Sciatic nerve (tissue), 2 donors: ENCODE data around the gene EVA1C. TPM values are rescaled to one million over a fixed set of nuclear protein-coding genes. Genes with fewer than 3 reads are reported as not detected.
"Not testable (repeated sequence)": the region's sequence is repeated elsewhere in the genome, so short reads cannot be mapped to it uniquely, and the experiment has no call there.

Experiments used
- ATAC-seq: fragments of 200-7000 bp; cut with Tn5 transposase; one replicate; pipeline ENCODE4 v1.9.1; 2020; ENCODE audit warnings: mild to moderate bottlenecking, moderate library complexity
- DNase-seq: peaks from one replicate; pipeline ENCODE4 v3.0.0-alpha.2; 2020; ENCODE audit warnings: low spot score
- intact Hi-C: fragments of 100-400 bp; cut with DNase I; formaldehyde crosslinking; loops from one replicate; pipeline ENCODE4 v1.14.2; 2022
- total RNA-seq: library from RNA; stranded (reverse); fragmentation: NEBNext Ultra II Directional; extraction: Animal tissue kit (Norgen Biotek cat#: 25700); gene quantifications from one replicate; pipeline ENCODE4 v1.2.1, GENCODE V29; 2021
- donor health status: DM: no; HTN: no; CAD: no.
- donor health status: DM: no; HTN: no; CAD: no.

EVA1C gene
- total RNA-seq, 1 donor from 2014 or later = 65.8 TPM

DNA sequence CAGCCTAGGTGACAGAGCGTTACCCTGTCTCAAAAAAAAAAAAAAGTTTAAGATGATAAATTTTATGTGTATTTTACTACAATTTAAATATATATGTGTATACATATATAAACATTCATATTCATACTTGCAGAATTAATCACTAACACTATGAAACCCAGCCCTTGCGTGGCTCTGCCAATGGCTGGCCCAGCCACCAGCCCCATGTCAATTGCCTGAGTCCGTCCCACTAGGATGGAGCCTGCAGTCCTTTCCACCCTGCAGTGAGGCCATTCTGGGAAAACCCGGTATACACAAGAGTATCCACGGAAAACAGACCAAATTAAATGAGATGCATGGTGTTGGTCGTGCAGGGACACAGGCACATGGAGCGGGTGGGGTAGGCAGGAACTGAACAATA is 123.1 kb downstream of the EVA1C start:
- intact Hi-C loops = no loop called here
- ATAC-seq (no peak), DNase-seq (no peak)

DNA sequence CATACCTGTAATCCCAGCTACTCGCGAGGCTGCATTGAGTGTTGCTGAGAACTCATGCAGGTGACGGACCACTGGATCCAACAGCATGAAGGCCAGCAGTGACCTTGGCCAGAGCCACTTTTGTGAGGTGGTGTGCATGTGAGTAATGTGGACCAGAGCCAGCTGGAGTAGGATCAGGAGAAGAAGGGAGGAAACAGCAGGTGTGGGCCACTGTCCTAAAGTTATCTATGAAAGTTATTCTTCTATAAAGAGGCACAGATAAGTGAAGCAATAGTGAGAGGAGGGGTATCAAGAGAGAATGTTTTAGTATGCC is 125.0 kb downstream of the EVA1C start:
- ATAC-seq = no peak
- DNase-seq = no peak
- intact Hi-C loops = no loop called here

DNA sequence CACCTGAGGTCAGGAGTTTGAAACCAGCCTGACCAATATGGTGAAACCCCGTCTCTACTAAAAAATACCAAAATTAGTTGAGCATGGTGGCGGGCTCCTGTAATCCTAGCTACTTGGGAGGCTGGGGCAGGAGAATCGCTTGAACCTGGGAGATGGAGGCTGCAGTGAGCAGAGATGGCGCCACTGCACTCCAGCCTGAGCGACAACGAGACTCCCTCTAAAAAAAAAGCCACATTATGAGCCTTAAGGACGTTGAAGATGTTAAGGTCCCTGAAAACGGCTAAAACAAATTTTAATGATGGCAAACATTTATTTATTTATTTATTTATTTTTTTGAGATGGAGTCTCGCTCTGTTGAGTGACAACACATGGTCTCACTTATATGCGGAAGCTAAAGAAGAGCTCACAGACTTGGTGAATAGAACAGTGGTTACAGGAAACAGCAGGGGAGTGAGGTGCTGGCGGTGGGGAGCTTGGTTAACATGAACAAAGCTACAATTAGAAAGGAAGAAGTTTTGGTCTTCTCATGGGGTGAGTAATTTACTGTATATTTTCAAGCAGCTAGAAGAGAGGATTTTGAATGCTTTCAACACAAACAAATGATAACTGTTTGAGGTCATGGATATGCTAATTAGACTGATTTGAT is 125.8 kb downstream of the EVA1C start:
- no peak for DNase-seq
- no peak for ATAC-seq
- intact Hi-C loops = no loop called here

DNA sequence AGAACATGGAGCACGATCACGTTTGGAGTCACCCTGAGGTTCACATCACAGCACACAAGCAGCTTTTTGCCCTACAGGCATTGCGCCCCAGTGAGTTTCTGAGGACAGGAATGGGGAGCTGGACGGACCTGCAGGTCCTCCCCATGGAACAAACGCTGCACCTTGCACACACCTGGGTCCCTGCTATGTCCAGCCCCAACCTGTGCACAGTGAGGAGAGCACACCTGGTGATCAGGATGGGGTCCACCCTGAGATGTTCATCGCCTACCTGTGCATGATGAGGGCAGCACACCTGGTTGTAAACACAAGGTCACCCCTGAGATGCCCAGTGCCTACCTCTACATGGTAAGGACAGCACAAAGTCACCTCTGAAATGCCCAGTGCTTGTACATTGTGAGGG is 126.9 kb downstream of the EVA1C start:
- intact Hi-C loops = no loop called here
- no peak for ATAC-seq
- no peak for DNase-seq

DNA sequence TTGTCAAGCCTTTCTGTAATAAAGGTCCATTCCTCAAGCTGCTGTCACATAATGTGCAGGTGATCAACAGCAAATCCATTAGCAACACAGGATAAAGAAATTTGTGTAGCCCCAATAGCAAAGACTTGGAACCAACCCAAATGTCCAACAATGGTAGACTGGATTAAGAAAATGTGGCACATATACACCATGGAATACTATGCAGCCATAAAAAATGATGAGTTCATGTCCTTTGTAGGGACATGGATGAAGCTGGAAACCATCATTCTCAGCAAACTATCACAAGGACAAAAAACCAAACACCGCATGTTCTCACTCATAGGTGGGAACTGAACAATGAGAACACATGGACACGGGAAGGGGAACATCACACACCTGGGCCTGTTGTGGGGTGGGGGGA is 130.6 kb downstream of the EVA1C start:
- ATAC-seq, DNase-seq, intact Hi-C loops: not testable (repeated sequence)

DNA sequence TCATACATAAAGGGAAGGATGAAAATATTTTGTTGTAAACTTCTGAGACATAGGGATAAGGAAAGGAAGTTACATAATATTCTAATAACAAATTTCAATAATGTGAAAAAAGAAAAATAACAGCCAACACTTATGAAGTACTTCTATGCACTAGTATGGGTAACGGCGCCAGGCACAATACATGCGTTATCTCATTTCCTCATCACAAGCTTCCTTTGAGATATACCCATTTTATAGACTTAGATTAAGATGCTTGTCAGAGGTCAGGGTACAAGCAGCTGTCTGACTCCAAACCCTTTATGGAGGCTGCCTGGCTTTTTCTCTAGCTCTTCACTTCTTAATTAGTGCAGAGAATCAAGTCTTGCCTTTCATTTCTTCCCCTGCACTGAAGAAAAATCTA is 131.5 kb downstream of the EVA1C start:
- intact Hi-C loops = no loop called here
- DNase-seq (no peak), ATAC-seq (no peak)

DNA sequence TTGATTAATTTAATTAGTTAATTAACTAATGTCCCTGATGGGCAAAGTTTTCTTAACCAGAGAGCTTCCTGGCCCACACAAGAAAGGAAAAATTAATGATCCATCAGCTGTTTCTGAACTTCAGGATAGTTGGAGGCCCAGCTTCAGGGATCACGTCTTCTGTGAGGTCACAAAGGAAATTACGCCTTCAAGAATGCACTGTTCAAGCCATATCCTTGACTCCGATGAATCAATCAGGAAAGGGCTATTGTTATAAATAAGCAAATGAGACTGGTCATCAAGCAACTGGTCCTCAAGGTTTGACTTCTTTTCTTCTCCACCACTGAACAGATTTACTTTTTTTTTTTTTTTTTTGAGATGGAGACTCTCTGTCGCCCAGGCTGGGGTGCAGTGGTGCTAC is 132.2 kb downstream of the EVA1C start:
- intact Hi-C loops = no loop called here
- ATAC-seq (no peak), DNase-seq (no peak)

DNA sequence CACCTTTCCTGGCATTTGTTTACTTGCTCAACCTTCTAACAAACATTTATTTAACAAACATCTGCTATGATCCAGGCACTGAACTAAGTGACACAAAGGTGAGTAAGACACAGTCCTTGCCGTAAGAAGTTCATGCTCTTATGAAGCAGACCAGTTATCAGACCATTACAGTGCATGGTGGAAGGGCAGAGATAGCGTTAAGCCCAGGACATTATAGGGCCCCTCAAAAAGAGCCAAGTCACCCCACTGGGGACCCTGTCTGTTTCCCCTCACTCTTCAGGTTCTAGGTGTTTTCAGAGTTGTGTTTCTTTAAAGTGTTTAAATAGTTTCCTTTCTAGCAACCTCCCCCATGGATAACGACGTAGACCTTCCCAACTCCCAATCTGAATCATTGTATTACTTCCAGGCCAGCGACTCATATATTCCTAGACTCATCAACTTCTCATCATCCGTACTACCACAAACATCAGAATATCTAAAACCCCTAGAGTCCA is 133.5 kb downstream of the EVA1C start:
- ATAC-seq (no peak), DNase-seq (no peak)
- intact Hi-C loops = no loop called here

DNA sequence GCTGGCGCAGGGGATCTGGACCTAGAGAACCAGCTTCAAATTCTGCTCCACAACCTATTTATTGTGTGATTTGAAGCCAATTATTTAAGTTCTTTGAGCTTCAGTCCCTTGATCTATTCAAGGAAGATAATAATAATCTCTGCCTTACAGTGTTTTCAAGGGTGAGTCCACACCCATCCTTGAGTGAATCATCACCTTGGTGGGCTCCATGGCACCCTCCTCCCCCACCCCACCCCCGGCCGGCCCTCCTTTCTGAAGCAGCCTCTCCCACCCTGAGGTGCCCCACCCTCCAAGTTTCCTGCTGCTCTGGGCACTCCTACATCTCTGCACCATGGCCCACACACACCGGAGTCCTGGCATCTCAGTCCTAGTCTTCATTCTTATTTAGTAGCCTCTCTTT is 134.5 kb downstream of the EVA1C start:
- intact Hi-C loops = no loop called here
- ATAC-seq (no peak), DNase-seq (no peak)

DNA sequence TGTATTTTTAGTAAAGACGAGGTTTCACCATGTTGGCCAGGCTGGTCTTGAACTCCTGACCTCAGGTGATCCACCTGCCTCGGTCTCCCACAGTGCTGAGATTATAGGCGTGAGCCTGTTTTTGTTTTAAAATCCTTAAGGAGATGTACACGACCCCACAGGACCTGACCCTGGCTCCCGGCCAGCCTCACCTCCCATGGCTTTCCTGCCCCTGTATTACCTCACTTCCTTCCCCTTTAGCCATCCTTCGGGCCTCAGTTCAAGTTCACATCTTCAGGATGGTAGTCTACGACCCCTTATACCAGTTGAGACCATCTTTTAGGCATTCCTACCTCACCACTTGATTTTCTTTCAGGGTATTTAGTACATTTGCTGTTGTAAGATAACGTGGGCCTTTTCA is 136.5 kb downstream of the EVA1C start:
- ATAC-seq = no peak

DNA sequence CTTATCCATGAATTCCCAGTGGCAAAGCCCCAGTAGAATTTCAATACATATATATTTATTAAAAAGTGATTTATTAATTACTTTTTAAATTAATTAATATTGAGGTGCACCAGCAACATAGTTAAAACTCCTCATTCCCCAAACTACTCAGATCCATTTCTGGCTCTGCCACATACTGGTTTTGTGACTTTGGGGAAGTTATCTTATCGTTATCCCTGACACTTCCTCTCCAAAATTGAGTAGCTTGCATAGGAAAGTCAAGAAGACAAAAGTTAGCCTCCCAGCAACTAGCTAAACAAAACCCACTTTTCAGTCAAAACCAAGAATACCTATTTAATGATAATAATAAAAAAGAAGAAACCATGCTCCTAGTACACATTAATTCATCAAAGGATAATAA is 136.9 kb downstream of the EVA1C start:
- intact Hi-C loops = no loop called here
- DNase-seq (no peak), ATAC-seq (no peak)

More for the DNA sequence above, 136.5 kb downstream of the EVA1C start:
- intact Hi-C loops = no loop called here
- no peak for DNase-seq

DNA sequence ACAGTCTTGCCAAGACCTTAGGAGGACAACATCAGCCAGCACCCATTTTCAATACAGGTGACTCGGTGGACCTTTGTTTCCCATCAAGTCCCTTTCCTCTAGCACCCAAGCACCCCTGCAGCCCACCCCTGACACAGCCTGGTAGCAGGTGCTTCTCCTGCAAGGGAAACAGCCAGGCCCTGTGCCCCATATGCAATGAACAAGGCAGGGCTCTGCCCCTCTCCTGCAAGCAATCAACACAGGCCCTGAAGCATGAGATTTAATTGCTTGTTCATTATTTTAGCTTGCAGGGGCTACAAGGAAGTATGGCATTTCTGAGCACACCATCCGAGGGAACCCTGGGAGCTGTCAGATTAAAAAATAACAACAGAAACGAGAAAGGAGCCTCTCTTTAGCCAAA is 137.4 kb downstream of the EVA1C start:
- no peak for DNase-seq
- no peak for ATAC-seq
- intact Hi-C loops = no loop called here

DNA sequence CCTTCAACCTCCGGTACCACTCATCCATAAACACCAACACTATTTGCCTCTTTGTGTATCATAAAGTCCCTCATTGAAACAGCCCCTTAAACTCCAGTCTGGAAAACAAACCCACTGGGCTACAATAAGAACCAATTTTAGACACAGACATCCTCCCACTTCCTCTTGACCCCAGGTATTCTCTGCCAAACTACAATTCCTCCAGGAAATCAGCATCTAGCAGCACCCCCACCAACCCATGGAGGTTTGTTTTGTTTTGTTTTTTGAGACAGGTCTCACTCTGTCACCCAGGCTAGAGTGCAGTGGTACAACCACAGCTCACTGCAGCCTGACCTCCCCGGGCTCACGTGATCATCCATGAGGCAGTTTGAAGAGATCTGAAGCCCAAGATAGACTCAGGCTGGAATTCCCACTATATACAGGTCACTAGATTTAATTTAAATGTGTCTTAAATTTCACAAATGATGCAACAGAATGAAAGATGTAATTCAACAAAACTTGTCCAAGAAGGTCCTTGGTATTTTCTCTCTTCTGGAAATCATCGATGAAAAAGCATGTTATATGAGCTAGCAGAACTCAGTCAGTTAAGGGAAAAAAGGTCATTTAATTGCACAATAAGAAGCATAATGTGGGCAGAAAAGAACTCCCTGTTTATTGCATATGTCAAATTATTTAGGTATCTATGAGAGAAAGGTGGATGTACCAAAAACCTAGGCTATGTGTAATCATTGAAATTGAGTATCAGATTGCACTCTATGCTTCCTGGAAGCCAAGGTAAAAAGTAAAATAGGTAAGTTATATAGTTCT is 142.5 kb downstream of the EVA1C start:
- ATAC-seq (no peak), DNase-seq (no peak)
- intact Hi-C loops = no loop called here

DNA sequence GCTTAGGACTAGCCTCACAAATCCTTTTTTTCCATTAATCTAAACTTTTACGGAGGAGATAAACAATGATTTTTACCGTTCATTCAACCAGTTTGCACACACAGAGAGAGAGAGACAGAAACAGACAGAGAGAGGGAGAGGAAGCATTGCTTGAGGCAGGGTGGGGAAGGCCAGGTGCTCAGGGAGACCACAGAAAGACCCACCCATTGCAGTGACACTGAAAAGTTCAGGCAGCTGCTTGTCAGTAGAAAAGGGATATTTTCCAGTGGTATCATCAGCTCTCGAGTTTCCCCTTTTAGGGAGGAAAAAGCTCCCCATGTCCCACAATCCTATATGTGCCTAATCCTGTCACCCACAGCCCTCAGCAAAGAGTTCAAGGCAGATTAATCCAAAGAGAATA is 145.6 kb downstream of the EVA1C start:
- DNase-seq = no peak
- intact Hi-C loops = no loop called here
- ATAC-seq = no peak

DNA sequence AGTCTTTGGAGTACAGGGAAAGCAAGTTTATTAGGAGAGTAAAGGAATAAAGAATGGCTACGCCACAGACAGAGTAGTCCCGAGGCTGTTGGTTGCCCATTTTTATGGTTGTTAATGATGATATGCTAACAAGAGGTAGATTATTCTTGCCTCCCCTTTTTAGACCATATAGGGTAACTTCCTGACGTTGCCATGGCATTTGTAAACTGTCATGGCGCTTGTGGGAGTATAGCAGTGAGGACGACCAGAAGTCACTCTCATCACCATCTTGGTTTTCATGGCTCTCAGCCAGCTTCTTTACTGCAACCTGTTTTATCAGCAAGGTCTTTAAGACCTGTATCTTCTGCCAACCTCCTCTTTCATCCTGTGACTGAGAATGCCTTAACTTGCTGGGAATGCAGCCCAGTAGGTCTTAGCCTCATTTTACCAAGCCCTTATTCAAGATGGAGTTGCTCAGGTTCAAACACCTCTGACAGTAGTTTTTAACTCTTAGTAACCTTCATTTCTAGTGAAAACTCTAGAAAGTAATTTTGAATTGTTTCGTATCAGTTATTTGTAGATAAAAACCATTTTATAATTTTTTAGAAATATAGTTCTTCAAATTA is 146.6 kb downstream of the EVA1C start:
- DNase-seq = no peak
- intact Hi-C loops = no loop called here
- ATAC-seq = no peak

DNA sequence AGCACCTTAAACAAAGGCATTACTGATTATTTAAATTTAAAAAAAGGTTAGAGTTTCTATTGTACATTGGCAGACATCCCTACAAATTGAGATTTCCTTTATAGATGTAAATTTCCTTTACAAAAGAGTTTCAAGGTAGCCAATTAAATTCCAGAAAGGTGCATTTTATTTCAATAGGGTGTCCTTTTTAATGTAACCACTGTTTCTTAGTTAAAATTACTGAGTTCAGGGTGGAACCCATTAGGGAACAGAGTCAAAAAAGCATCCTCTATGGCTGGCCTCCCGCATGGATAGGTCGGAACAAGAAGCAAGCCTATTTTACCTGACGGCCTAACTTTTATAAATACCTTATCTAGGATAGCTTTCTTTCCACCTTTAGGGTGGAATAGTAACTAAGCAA is 148.4 kb downstream of the EVA1C start:
- no peak for DNase-seq
- ATAC-seq = no peak
- intact Hi-C loops = loop anchor here (10.0 kb wide), 1 partner anchor 156 kb away; no protein-coding TSS in a partner anchor

DNA sequence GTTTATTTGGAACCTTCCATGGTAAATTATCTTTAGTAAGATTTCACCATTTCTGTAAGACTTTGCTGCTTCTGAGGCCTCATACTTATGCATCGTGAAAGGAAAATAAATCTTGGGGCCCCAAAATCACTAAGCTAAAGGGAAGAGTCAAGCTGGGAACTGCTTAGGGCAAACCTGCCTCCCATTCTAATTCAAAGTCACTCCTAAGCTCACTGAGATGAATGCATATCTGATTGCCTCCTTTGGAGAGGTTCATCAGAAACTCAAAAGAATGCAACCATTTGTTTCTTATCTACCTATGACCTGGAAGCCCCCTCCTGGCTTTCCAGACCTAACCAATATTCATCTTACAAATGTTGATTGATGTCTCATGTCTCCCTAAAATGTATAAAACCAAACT is 149.0 kb downstream of the EVA1C start:
- ATAC-seq, DNase-seq: not testable (repeated sequence)
- intact Hi-C loops = loop anchor here (10.0 kb wide), 1 partner anchor 157 kb away; no protein-coding TSS in a partner anchor

DNA sequence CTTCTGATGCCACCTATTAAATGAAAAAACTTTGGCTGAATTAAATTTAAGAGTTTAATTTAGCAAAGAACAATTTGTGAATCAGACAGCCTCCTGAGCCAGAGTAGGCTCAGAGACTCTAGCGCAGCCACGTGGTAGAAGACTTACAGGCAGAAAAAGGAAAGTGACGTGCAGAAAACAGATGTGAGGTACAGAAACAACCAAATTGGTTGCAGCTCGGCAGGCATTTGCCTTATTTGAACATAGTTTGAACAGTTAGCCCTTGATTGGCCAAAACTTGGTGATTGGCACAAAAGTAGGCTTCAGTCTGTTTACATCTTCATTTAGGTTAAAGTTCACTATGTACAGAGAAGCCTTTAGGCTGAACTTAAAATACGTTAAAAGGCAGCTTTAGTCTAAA is 149.9 kb downstream of the EVA1C start:
- no peak for DNase-seq
- ATAC-seq = peak; percentile 78
- intact Hi-C loops = loop anchor here (10.0 kb wide), 1 partner anchor 158 kb away; no protein-coding TSS in a partner anchor

DNA sequence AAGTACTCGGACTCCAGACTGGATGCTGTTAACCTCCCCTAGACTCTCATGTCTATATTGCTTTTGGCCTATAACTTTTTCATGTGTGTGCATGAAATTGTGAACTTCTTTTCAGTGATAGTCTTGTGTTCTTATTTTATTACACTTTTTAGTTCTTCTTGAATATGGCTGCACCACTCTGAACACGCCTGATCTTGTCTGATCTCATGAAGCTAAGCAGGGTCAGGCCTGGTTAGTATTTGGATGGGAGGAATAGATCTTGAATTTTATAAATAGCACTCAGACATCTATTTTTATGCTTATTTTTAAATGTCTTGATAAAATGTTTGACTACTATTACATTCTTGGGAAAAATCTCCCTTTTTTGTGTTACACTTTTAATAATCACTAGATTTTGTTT is 150.4 kb downstream of the EVA1C start:
- no peak for ATAC-seq
- intact Hi-C loops = loop anchor here (10.0 kb wide), 1 partner anchor 158 kb away; no protein-coding TSS in a partner anchor
- DNase-seq = no peak
